ENCODE measurements around the gene MATN3.
"Not testable (repeated sequence)": the region's sequence is repeated elsewhere in the genome, so short reads cannot be mapped to it uniquely, and the experiment has no call there.

The MATN3 gene

GRCh38 chr2:20048488-20049448, 36.3 kb upstream of the MATN3 start:
- Mint-ChIP-seq H3K27ac (no peak overlapping the region), H3K4me1 (ENCODE audit: low read depth) (peaks cover 41% of the 10 kb centered on the region), H3K4me3 (no peak overlapping the region), H3K9me3 (no peaks in the 10 kb centered on the region), H3K27me3 (peaks cover under 1% of the 10 kb centered on the region), H3K36me3 (ENCODE audit: low read depth) (peaks cover 24% of the 10 kb centered on the region)
- no peak for DNase-seq

- not testable (repeated sequence) for H3K4me3 Mint-ChIP-seq, H3K9me3 Mint-ChIP-seq, H3K27ac Mint-ChIP-seq, H3K27me3 Mint-ChIP-seq, DNase-seq
- Mint-ChIP-seq H3K4me1 (ENCODE audit: low read depth) (peaks cover 50% of the 10 kb centered on the region), H3K36me3 (ENCODE audit: low read depth) (peaks cover 29% of the 10 kb centered on the region)
Observed at GRCh38 chr2:20045712-20046292, 33.3 kb upstream of the MATN3 start.

- Mint-ChIP-seq H3K27ac (no peak overlapping the region), H3K4me3 (no peak overlapping the region), H3K4me1 (ENCODE audit: low read depth) (peaks cover 46% of the 10 kb centered on the region), H3K9me3 (no peaks in the 10 kb centered on the region), H3K36me3 (ENCODE audit: low read depth) (peaks cover 31% of the 10 kb centered on the region), H3K27me3 (no peaks in the 10 kb centered on the region)
- DNase-seq, result no peak
Observed at GRCh38 chr2:20044778-20045177, 32.3 kb upstream of the MATN3 start.

GRCh38 chr2:20042531-20042930, 30.1 kb upstream of the MATN3 start:
- Mint-ChIP-seq H3K4me1 (ENCODE audit: low read depth) (peaks cover 26% of the 10 kb centered on the region), H3K36me3 (ENCODE audit: low read depth) (peaks cover 45% of the 10 kb centered on the region), H3K9me3 (no peaks in the 10 kb centered on the region), H3K27ac (no peak overlapping the region), H3K4me3 (no peak overlapping the region), H3K27me3 (no peaks in the 10 kb centered on the region)
- DNase-seq, result no peak

- H3K36me3 Mint-ChIP-seq (ENCODE audit: low read depth), result peaks cover 56% of the 10 kb centered on the region
- H3K4me3 Mint-ChIP-seq, result no peak overlapping the region
- H3K27ac Mint-ChIP-seq, result no peak overlapping the region
- H3K4me1 Mint-ChIP-seq (ENCODE audit: low read depth), result peaks cover 20% of the 10 kb centered on the region
- H3K9me3 Mint-ChIP-seq, result no peaks in the 10 kb centered on the region
- no peak for DNase-seq
- H3K27me3 Mint-ChIP-seq, result no peaks in the 10 kb centered on the region
Observed at GRCh38 chr2:20040489-20041172, 28.2 kb upstream of the MATN3 start.

- Mint-ChIP-seq H3K27ac (no peak overlapping the region), H3K4me1 (ENCODE audit: low read depth) (peaks cover 11% of the 10 kb centered on the region), H3K36me3 (ENCODE audit: low read depth) (peaks cover 79% of the 10 kb centered on the region), H3K4me3 (no peak overlapping the region), H3K27me3 (no peaks in the 10 kb centered on the region), H3K9me3 (no peaks in the 10 kb centered on the region)
- no peak for DNase-seq
Observed at GRCh38 chr2:20037660-20038059, 25.2 kb upstream of the MATN3 start.

GRCh38 chr2:20035955-20036666, 23.6 kb upstream of the MATN3 start:
- no peaks in the 10 kb centered on the region for H3K9me3 Mint-ChIP-seq
- no peaks in the 10 kb centered on the region for H3K27me3 Mint-ChIP-seq
- no peak overlapping the region for H3K4me3 Mint-ChIP-seq
- H3K27ac Mint-ChIP-seq, result no peak overlapping the region
- peaks cover 90% of the 10 kb centered on the region for H3K36me3 Mint-ChIP-seq (ENCODE audit: low read depth)
- no peak for DNase-seq
- peaks cover 6% of the 10 kb centered on the region for H3K4me1 Mint-ChIP-seq (ENCODE audit: low read depth)

GRCh38 chr2:20034821-20035220, 22.4 kb upstream of the MATN3 start:
- H3K4me3 Mint-ChIP-seq, result no peak overlapping the region
- no peak for DNase-seq
- H3K27me3 Mint-ChIP-seq, result no peaks in the 10 kb centered on the region
- peaks cover 91% of the 10 kb centered on the region for H3K36me3 Mint-ChIP-seq (ENCODE audit: low read depth)
- H3K9me3 Mint-ChIP-seq, result no peaks in the 10 kb centered on the region
- H3K4me1 Mint-ChIP-seq (ENCODE audit: low read depth), result peaks cover 1% of the 10 kb centered on the region
- peak overlapping the region; percentile 27 for H3K27ac Mint-ChIP-seq

- peaks cover 96% of the 10 kb centered on the region for H3K36me3 Mint-ChIP-seq (ENCODE audit: low read depth)
Observed at GRCh38 chr2:20034218-20034617, 21.8 kb upstream of the MATN3 start.

GRCh38 chr2:20033322-20033721, 20.9 kb upstream of the MATN3 start:
- no peaks in the 10 kb centered on the region for H3K27me3 Mint-ChIP-seq
- no peak for DNase-seq
- peaks cover 1% of the 10 kb centered on the region for H3K4me1 Mint-ChIP-seq (ENCODE audit: low read depth)
- no peak overlapping the region for H3K4me3 Mint-ChIP-seq
- no peak overlapping the region for H3K27ac Mint-ChIP-seq
- peaks cover 97% of the 10 kb centered on the region for H3K36me3 Mint-ChIP-seq (ENCODE audit: low read depth)
- peaks cover 4% of the 10 kb centered on the region for H3K9me3 Mint-ChIP-seq

More at GRCh38 chr2:20034218-20034617, 21.8 kb upstream of the MATN3 start:
- DNase-seq, result no peak
- H3K4me1 Mint-ChIP-seq (ENCODE audit: low read depth), result peaks cover 1% of the 10 kb centered on the region
- H3K4me3 Mint-ChIP-seq, result no peak overlapping the region
- H3K27me3 Mint-ChIP-seq, result no peaks in the 10 kb centered on the region
- H3K9me3 Mint-ChIP-seq, result peaks cover 3% of the 10 kb centered on the region
- H3K27ac Mint-ChIP-seq, result no peak overlapping the region

- Mint-ChIP-seq H3K4me1 (ENCODE audit: low read depth) (no peaks in the 10 kb centered on the region), H3K9me3 (peaks cover 4% of the 10 kb centered on the region), H3K4me3 (no peak overlapping the region), H3K27me3 (no peaks in the 10 kb centered on the region), H3K27ac (no peak overlapping the region), H3K36me3 (ENCODE audit: low read depth) (peaks cover 84% of the 10 kb centered on the region)
- DNase-seq, result no peak
Observed at GRCh38 chr2:20030224-20030623, 17.8 kb upstream of the MATN3 start.

- H3K9me3 Mint-ChIP-seq, result peaks cover 5% of the 10 kb centered on the region
- no peaks in the 10 kb centered on the region for H3K4me1 Mint-ChIP-seq (ENCODE audit: low read depth)
- no peak overlapping the region for H3K27ac Mint-ChIP-seq
- H3K27me3 Mint-ChIP-seq, result no peaks in the 10 kb centered on the region
- no peak for DNase-seq
- no peak overlapping the region for H3K4me3 Mint-ChIP-seq
- H3K36me3 Mint-ChIP-seq (ENCODE audit: low read depth), result peaks cover 60% of the 10 kb centered on the region
Observed at GRCh38 chr2:20027705-20028434, 15.4 kb upstream of the MATN3 start.

- no peaks in the 10 kb centered on the region for H3K4me1 Mint-ChIP-seq (ENCODE audit: low read depth)
- no peak overlapping the region for H3K4me3 Mint-ChIP-seq
- H3K9me3 Mint-ChIP-seq, result peaks cover 8% of the 10 kb centered on the region
- peaks cover 54% of the 10 kb centered on the region for H3K36me3 Mint-ChIP-seq (ENCODE audit: low read depth)
- no peak overlapping the region for H3K27ac Mint-ChIP-seq
- H3K27me3 Mint-ChIP-seq, result no peaks in the 10 kb centered on the region
- no peak for DNase-seq
Observed at GRCh38 chr2:20027260-20027677, 14.8 kb upstream of the MATN3 start.

Data from activated T-cell treated with anti-CD3 and anti-CD28 coated beads, Interleukin-2, amount 50 U/mL, for 24 hours (primary cell).